ENCODE results near the gene ROCK2.

Gene ROCK2

GRCh38 chr2:11144077-11144737 is 200.2 kb downstream of the ROCK2 start:
- DNase-seq: no peak

- DNase-seq: no peak
Observed at GRCh38 chr2:11142987-11143386, 201.4 kb downstream of the ROCK2 start.

- no peak for DNase-seq
Observed at GRCh38 chr2:11142330-11142729, 202.1 kb downstream of the ROCK2 start.

GRCh38 chr2:11141319-11141718 is 203.1 kb downstream of the ROCK2 start:
- no peak for DNase-seq

GRCh38 chr2:11140492-11140891 is 203.9 kb downstream of the ROCK2 start:
- no peak for DNase-seq

- DNase-seq: no peak
Observed at GRCh38 chr2:11134349-11134748, 210.1 kb downstream of the ROCK2 start.

- no peak for DNase-seq
Observed at GRCh38 chr2:11133936-11134320, 210.5 kb downstream of the ROCK2 start.

GRCh38 chr2:11133238-11133935 is 211.0 kb downstream of the ROCK2 start:
- DNase-seq: no peak

GRCh38 chr2:11132036-11132671 is 212.3 kb downstream of the ROCK2 start:
- DNase-seq: no peak

- DNase-seq: no peak
Observed at GRCh38 chr2:11131166-11131920, 213.1 kb downstream of the ROCK2 start.

All from NCI-H1436 (cell line).